Heart right ventricle (tissue), 16 donors: ENCODE data around the gene LURAP1L. TPM values are rescaled to one million over a fixed set of nuclear protein-coding genes. Genes with fewer than 3 reads are reported as not detected.

Experiments used
- ATAC-seq, 8 donors: fragments of 200-7000 bp; cut with Tn5 transposase; one replicate each; pipeline ENCODE4 v1.9.1; 2020; ENCODE audit warnings: mild to moderate bottlenecking in 8 of 8, moderate library complexity in 8 of 8, moderate number of reproducible peaks in 1 of 8
- DNase-seq, 2 donors: peaks; one replicate each; pipeline ENCODE4 v3.0.0-alpha.2; 2020
- H3K27ac ChIP-seq, 10 donors: fragments of 200-600 bp; sonication (generic) in 2 of 10; one replicate each; pipeline versions ENCODE4 v1.5.0 to v1.8.0; 2020 to 2022; ENCODE audit warnings: mild to moderate bottlenecking in 3 of 10
- H3K27me3 ChIP-seq, 7 donors: fragments of 200-600 bp; one replicate each; pipeline ENCODE4 v1.8.0; 2021 to 2022; ENCODE audit warnings: mild to moderate bottlenecking in 2 of 7
- H3K36me3 ChIP-seq, 9 donors: fragments of 200-600 bp; sonication (generic) in 1 of 9; one replicate each; pipeline versions ENCODE4 v1.5.0 to v1.8.0; 2020 to 2022; ENCODE audit warnings: mild to moderate bottlenecking in 2 of 9
- H3K4me1 ChIP-seq, 9 donors: fragments of 200-600 bp; sonication (generic) in 1 of 9; one replicate each; pipeline versions ENCODE4 v1.5.0 to v1.8.0; 2020 to 2022; ENCODE audit warnings: mild to moderate bottlenecking in 4 of 9
- H3K4me3 ChIP-seq, 10 donors: fragments of 200-600 bp; sonication (generic) in 2 of 10; one replicate each; pipeline versions ENCODE4 v1.5.0 to v1.8.0; 2020 to 2022; ENCODE audit warnings: mild to moderate bottlenecking in 7 of 10, moderate library complexity in 2 of 10
- H3K9me3 ChIP-seq, 11 donors: fragments of 200-600 bp in 10 of 11; sonication (generic) in 2 of 11; one replicate each; pipeline versions ENCODE4 v1.5.0 to v1.8.0; 2013 to 2022; ENCODE audit warnings: mild to moderate bottlenecking in 2 of 11, control low read depth in 1 of 11, moderate library complexity in 1 of 11
- WGBS, 2 donors: extraction: QIAGEN DNeasy Blood & Tissue Kit; methylation state at CpG; one replicate each; pipeline ENCODE4 v1.1.7; 2013; ENCODE audit warnings: inconsistent platforms in 1 of 2; 5-methylcytosine and 5-hydroxymethylcytosine counted together
- intact Hi-C, 10 donors: fragments of 100-400 bp; cut with DNase I; formaldehyde crosslinking; loops; one replicate each; pipeline versions ENCODE4 v1.11.1 to v1.14.2; 2022
- polyA plus RNA-seq, 2 donors: library from polyadenylated mRNA; stranded (reverse); fragments of 200-250 nt; gene quantifications; one replicate each; pipeline ENCODE4 v1.2.3, GENCODE V29; 2013
- total RNA-seq, 10 donors: library from RNA; stranded (reverse); fragmentation: NEBNext Ultra II Directional in 3 of 10; extraction: Animal tissue kit (Norgen Biotek cat#: 25700) in 3 of 10; gene quantifications; one replicate each; pipeline versions ENCODE4 v1.2.1 to v1.2.4, GENCODE V29; 2021 to 2023
- TF ChIP-seq, protein P1 (sequence below), 9 donors: fragments of 200-600 bp; sonication (generic) in 2 of 9; IDR thresholded peaks; one replicate each; pipeline versions ENCODE4 v1.5.0 to v1.8.0; 2021 to 2022; ENCODE audit warnings: antibody characterized with exemption in 9 of 9, mild to moderate bottlenecking in 5 of 9, moderate library complexity in 1 of 9
- donor health status: Arrhythmogenic right ventricular cardiomyopathy.
- donor health status: ischemic (EF 13 %, LVEDD 7.1; RV severe dilation, severe dysfunction).
- donor health status: healthy with polysubstance abuse.
- donor health status: DM: no; HTN: yes; CAD: no.
- donor health status: DM: no; HTN: no; CAD: no.
- donor health status: ischemic (EF 25% LVEDD 6.9; RV normal size, moderate dysfunction).
- donor health status: ischemic (EF 25% LVEDD 5.7; RV mildly dilated, moderate dysfunction).
- donor health status: healthy.
- donor health status: DM: yes; HTN: yes; CAD: no.
- donor health status: Ischemic cardiomyopathy.
- donor health status: ischemic (EF 35%, LVEDD 5.7; RV mildly dilated, moderate dysfunction).
- donor health status: nonischemic (EF 11% LVEDD 7.7; RV severe dilation, severe dysfunction).
- donor health status: DM: yes; HTN: yes; CAD: no.
- donor health status: PGD.
- donor health status: ischemic (EF 29% LVEDD 5.4; RV normal size, mild dysfunction).
- donor health status: nonischemic (EF 23%, LVEDD 6.1; RV moderate dilation, normal function).

The LURAP1L gene
- total and polyA plus RNA-seq, 12 donors, result 1.2 to 4.6 (median 2.2) TPM

- WGBS, 2 donors, result 85% methylated on average over 4 of the region's 4 CpGs
Observed at GRCh38 chr9:12853051-12853450, 78.2 kb downstream of the LURAP1L start.

GRCh38 chr9:12854221-12854620 lies 79.4 kb downstream of the LURAP1L start:
- WGBS, 2 donors, result 96 to 100% methylated on average over 2 of the region's 2 CpGs
- intact Hi-C loops, result no loop called here
- no peak for ATAC-seq

More at GRCh38 chr9:12853051-12853450, 78.2 kb downstream of the LURAP1L start:
- Histone ChIP-seq H3K4me1 (no peaks in the 10 kb centered on the region), H3K27me3 (no peaks in the 10 kb centered on the region), H3K27ac (no peak overlapping the region), H3K4me3 (no peak overlapping the region), H3K9me3 (peaks cover 0 to 5% (median 0%) of the 10 kb centered on the region in 11 donors), H3K36me3 (no peaks in the 10 kb centered on the region)
- DNase-seq, result no peak
- intact Hi-C loops, result no loop called here
- TF ChIP-seq, protein P1, sequence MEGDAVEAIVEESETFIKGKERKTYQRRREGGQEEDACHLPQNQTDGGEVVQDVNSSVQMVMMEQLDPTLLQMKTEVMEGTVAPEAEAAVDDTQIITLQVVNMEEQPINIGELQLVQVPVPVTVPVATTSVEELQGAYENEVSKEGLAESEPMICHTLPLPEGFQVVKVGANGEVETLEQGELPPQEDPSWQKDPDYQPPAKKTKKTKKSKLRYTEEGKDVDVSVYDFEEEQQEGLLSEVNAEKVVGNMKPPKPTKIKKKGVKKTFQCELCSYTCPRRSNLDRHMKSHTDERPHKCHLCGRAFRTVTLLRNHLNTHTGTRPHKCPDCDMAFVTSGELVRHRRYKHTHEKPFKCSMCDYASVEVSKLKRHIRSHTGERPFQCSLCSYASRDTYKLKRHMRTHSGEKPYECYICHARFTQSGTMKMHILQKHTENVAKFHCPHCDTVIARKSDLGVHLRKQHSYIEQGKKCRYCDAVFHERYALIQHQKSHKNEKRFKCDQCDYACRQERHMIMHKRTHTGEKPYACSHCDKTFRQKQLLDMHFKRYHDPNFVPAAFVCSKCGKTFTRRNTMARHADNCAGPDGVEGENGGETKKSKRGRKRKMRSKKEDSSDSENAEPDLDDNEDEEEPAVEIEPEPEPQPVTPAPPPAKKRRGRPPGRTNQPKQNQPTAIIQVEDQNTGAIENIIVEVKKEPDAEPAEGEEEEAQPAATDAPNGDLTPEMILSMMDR (IDR thresholded peaks at IDR 0.05), result no peak
- no peak for ATAC-seq

GRCh38 chr9:12855066-12855465 lies 80.2 kb downstream of the LURAP1L start:
- Histone ChIP-seq H3K27me3 (no peaks in the 10 kb centered on the region), H3K4me3 (no peak overlapping the region), H3K9me3 (no peaks in the 10 kb centered on the region), H3K4me1 (peaks cover 0 to 6% (median 0%) of the 10 kb centered on the region in 9 donors), H3K36me3 (no peaks in the 10 kb centered on the region), H3K27ac (no peak overlapping the region)
- no peak for DNase-seq
- TF ChIP-seq, protein P1 (IDR thresholded peaks at IDR 0.05), result no peak
- no peak for ATAC-seq
- WGBS, 2 donors, result 94 to 95% methylated on average over 4 of the region's 4 CpGs
- intact Hi-C loops, result no loop called here

More at GRCh38 chr9:12854221-12854620, 79.4 kb downstream of the LURAP1L start:
- no peaks in the 10 kb centered on the region for H3K4me1 ChIP-seq
- H3K9me3 ChIP-seq, result no peaks in the 10 kb centered on the region
- H3K27ac ChIP-seq, result no peak overlapping the region
- TF ChIP-seq, protein P1 (IDR thresholded peaks at IDR 0.05), result no peak
- no peaks in the 10 kb centered on the region for H3K27me3 ChIP-seq
- H3K4me3 ChIP-seq, result no peak overlapping the region
- no peaks in the 10 kb centered on the region for H3K36me3 ChIP-seq
- no peak for DNase-seq

- Histone ChIP-seq H3K27ac (no peak overlapping the region), H3K4me1 (peaks cover 0 to 10% (median 0%) of the 10 kb centered on the region in 9 donors), H3K9me3 (no peaks in the 10 kb centered on the region), H3K36me3 (no peaks in the 10 kb centered on the region), H3K4me3 (no peak overlapping the region), H3K27me3 (no peaks in the 10 kb centered on the region)
- TF ChIP-seq, protein P1 (IDR thresholded peaks at IDR 0.05), result no peak
- intact Hi-C loops, result no loop called here
- no peak for DNase-seq
- 43 to 52% methylated on average over 5 of the region's 5 CpGs for WGBS, 2 donors
- peak in 1 of 8 donors; percentile 28 for ATAC-seq
Observed at GRCh38 chr9:12856603-12857002, 81.8 kb downstream of the LURAP1L start.
